Neural cell (in vitro differentiated cells): ENCODE results near the gene AGPAT4.
"Not testable (repeated sequence)": the region's sequence is repeated elsewhere in the genome, so short reads cannot be mapped to it uniquely, and the experiment has no call there.

ENCODE experiments used
- MXI1 ChIP-seq: fragments of 450-650 bp; conservative IDR thresholded peaks from 2 replicates; pipeline ENCODE4 v1.6.1; 2014; ENCODE audit warnings: antibody characterized with exemption, mild to moderate bottlenecking; ENCODE audit not compliant: poor library complexity, severe bottlenecking
- POLR2AphosphoS5 ChIP-seq: IDR thresholded peaks from 2 replicates; pipeline ENCODE4 v1.6.1; 2012

DNA sequence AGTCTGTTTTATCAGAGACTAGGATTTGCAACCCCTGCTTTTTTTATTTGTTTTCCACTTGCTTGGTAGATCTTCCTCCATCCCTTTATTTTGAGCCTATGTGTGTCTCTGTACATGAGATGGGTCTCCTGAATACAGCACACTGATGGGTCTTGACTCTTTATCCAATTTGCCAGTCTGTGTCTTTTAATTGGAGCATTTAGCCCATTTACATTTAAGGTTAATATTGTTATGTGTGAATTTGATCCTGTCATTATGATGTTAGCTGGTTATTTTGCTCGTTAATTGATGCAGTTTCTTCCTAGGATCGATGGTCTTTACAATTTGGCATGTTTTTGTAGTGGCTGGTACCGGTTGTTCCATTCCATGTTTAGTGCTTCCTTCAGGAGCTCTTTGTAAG is 97.4 kb downstream of the AGPAT4 start:
- TF ChIP-seq MXI1, POLR2AphosphoS5: not testable (repeated sequence)
